HUDEP-2 (cell line): ENCODE data around the gene DOCK3.

Experiments
- DNase-seq, 76 experiments: peaks; one replicate each; lab custom pipeline; 2025; ENCODE audit not compliant: unreplicated experiment in 76 of 76; lab: John Stamatoyannopoulos, UW

Gene DOCK3

DNA sequence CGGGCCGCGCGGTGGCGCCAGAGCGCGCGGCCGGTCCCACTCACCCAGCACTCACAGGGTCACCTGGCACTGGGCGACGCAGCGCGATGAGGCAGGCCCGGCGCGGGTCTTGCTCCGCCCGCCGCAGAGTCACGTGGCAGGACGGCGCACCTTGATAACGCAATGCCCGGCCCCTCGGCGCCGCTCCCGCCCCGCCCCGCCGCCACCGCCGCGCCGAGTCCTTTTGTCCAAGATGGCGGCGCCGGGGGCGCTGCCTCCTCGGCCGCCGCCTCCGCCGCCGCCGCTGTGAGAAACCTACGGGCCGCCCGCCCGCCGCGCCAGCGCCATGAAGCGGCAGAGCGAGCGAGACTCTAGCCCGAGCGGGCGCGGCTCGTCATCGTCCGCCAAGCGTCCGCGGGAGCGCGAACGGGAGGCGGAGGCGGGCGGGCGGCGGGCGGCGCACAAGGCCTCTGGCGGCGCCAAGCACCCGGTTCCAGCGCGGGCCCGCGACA, 716.4 kb downstream of the DOCK3 start, which contains the start of gene RBM15B:
Gene RBM15B (plus strand): TSS at position 211 of the 491 bp plus-strand sequence. CDS start 115 bp downstream, at position 326.
- DNase-seq = peak in 75 of 76 experiments; percentile 30 to 98 (median 93)

DNA sequence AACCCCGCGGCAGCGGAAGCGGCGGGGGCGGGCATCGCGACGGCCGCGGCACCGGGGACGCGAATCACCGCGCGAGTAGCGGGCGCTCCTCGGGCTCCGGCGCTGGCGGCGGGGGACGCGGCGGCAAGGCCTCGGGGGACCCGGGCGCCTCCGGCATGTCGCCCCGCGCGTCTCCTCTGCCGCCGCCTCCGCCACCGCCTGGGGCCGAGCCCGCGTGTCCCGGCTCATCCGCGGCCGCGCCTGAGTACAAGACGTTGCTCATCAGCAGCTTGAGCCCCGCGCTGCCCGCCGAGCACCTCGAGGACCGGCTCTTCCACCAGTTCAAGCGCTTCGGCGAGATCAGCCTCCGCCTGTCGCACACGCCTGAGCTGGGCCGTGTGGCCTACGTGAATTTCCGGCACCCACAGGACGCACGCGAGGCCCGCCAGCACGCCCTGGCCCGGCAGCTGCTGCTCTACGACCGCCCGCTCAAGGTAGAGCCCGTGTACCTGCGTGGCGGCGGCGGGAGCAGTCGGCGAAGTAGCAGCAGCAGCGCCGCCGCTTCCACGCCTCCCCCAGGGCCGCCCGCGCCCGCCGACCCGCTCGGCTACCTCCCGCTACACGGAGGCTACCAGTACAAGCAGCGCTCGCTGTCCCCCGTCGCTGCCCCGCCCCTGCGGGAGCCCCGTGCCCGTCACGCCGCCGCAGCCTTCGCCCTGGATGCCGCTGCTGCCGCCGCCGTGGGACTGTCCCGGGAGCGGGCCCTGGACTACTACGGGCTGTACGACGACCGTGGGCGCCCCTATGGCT, 717.0 kb downstream of the DOCK3 start:
- DNase-seq = peak in 9 of 76 experiments; percentile 4 to 38 (median 19)

DNA sequence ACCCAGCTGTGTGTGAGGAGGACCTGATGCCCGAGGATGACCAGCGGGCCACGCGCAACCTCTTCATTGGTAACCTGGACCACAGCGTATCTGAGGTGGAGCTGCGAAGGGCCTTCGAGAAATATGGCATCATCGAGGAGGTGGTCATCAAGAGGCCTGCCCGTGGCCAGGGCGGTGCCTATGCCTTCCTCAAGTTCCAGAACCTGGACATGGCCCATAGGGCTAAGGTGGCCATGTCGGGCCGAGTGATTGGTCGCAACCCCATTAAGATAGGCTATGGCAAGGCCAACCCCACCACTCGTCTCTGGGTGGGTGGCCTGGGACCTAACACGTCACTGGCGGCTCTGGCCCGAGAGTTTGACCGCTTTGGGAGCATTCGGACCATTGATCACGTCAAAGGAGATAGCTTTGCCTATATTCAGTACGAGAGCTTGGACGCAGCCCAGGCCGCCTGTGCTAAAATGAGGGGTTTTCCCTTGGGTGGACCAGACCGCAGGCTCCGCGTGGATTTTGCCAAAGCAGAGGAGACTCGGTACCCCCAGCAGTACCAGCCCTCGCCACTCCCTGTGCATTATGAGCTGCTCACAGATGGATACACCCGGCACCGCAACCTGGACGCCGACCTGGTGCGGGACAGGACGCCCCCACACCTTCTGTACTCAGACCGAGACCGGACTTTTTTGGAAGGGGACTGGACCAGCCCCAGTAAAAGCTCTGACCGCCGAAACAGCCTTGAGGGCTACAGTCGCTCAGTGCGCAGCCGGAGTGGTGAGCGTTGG, 717.8 kb downstream of the DOCK3 start:
- DNase-seq = no peak

DNA sequence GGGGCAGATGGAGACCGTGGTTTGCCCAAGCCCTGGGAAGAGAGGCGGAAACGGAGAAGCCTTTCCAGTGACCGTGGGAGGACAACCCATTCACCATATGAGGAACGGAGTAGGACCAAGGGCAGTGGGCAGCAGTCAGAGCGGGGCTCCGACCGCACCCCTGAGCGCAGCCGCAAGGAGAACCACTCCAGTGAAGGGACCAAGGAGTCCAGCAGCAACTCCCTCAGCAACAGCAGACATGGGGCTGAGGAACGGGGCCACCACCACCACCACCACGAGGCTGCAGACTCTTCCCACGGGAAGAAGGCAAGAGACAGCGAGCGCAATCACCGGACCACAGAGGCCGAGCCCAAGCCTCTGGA, 718.4 kb downstream of the DOCK3 start:
- DNase-seq = no peak

DNA sequence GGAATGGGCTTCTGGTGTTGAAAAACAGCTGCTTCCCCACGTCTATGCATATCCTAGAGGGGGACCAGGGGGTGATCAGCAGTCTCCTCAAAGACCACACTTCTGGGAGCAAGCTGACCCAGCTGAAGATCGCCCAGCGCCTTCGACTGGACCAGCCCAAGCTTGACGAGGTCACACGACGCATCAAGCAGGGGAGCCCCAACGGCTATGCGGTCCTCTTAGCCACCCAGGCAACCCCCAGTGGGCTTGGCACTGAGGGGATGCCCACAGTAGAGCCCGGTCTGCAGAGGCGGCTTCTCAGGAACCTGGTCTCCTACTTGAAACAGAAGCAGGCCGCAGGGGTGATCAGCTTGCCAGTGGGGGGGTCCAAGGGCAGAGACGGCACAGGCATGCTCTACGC, 718.8 kb downstream of the DOCK3 start:
- no peak for DNase-seq

DNA sequence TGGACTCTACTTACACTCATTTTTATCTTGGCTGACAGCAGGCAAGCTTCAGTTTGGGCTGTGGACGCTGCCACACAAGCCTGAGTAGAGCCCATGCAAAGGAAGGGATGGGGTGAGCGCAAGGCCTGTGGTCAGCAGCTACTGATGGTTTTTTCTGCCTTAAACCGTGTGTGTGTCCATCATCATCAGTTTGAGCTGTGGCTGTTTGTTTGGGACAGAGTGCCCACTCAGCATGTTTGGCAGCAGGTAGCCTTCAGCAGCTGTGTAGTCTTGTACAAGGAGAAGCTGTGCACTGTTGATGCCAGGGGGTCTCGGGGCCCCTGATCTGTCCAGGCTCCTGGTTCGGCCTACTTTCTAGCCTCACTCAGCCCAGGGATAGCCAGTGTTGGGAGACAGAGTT, 719.8 kb downstream of the DOCK3 start:
- no peak for DNase-seq

DNA sequence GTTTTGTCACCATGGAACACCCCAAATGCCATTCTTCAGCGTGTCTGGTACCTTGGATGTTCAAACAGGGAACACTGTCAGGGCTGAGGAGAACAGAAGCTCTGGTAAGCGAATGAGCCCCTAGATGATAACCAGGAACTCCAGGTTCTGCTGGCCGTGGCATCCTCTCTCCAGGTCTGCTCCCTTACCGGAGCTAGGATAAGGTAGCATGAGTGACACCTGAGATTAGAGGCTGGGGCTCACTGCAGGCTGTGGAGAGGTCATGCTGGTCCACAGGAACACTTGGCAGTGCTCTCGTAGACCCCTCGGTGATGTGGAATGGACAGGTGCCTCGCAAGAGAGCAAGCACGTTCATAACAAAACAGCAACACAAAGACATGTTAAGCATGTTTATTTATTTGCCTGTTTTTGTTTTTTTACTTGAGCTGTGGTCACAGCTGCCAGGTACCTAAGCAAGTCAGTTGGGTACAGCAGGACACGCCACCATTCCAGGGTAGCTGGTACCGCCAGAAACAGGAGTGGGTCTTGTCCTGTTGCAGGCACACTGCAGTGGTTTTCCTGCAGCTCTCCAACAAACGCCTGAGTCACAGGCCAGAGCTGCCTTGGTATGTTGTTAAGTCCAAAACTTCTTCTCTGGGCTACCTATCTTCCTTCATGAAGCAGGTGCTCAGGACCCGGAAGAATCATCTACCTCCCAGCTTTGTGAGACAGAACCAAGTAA, 720.9 kb downstream of the DOCK3 start:
- no peak for DNase-seq

DNA sequence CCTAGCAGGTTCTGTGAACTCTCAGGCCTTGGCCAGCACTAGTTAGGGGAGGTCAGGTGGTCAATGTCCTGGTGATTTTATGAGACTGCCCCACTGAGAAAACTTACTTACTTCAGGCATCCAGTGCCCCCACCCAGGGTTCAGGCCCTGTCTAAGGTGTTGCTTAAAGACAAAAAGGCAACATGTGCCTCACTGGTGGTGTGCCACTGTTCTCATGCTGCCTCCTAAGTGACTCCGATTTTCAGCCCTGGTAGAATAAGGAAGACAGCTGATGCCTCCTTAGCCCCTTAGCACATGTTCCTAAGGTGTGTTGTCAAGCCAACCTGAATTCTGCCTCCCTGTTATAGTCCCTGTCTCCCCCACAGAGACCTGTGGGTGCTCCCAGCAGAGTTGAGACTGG, 721.7 kb downstream of the DOCK3 start:
- no peak for DNase-seq

DNA sequence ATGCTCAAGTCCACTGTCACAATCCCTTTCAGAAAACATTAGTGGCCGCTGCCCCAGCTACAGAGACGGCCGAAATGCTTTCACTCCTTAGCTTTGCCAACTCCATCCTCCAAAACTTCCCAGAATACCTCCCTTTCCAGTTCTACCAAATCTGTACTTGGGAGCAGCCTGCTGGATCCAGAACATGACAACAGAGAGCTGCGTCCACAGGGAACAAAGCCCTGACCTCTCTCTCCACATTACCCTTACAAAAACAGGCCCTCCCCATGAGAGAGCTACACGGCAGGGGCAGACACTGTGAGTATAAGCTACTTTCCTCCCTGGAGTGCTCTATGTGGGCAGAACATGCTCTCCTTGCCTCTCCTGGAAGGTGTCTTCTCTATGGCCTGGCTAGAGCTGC, 722.7 kb downstream of the DOCK3 start:
- DNase-seq = no peak

DNA sequence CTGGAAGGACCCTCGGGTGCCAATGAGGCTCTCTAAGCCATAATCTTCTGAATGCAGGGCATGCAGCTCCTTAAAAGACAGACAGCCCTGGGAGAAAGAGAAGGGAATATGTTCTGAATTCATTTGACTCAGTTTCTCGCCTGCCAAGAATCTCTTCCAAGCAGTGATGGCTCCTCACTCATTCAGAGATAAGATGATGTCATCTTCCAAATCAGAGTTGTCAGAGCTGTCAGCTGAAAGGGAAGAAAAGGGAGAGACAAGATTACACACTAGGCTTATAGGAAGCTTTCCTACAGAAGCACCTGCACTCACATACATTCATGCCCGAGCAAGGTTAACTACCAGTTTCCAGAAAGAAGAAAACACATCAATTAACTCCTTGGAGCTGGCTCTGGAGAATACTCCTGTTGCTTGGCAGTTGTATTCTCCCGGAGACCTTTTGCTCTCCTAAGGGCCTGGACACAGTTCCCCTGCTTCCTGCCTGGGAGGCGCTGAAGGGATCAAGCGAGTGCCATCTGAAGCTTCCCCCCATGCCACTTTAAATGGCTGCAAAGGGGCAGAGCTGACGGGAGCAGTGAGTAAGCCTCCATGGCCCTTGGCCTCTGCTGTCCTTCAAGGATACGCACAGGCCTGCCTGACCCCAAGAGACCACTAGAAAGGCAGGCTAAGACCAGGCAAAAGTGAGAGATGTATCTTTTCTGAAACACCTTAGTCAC, 724.0 kb downstream of the DOCK3 start:
- DNase-seq = no peak

DNA sequence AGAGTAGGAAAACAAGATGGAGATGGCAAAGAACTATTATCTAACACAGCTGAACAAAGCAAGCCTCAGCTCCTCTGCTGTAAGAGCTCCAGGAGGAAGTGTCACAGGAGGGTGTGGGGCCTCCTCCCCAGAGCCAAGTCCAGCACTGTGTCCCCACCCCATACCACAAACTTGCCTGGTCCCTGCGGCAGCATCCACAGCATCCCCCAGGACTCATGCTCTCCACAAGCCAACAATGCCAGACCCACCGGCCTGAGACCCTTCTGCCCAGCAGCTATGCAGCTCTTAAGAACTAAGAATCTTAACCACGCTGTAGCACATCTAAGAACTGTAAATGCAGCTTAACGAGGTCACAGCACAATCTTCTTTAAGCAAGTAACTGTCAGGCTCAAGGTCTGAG, 725.4 kb downstream of the DOCK3 start:
- DNase-seq = peak in 1 of 76 experiments; percentile 12

DNA sequence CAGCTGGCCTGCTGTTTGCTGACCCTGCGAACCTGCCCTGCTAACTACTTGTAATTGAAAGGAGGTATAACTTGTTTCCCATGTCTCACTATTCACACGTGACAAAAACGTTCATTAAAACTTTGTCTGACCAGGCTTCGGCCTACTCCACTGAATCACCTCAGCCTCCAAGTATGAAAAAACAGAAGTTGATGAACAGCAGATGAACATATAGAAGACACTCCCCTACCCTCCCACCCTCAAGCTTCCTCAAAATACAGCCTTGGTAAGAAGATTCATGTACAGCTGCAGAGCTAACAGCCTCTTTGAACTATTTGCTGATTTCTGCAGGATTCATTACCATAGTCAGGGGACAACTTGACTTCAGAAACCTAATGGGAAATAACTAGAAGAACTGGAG, 727.0 kb downstream of the DOCK3 start:
- no peak for DNase-seq

DNA sequence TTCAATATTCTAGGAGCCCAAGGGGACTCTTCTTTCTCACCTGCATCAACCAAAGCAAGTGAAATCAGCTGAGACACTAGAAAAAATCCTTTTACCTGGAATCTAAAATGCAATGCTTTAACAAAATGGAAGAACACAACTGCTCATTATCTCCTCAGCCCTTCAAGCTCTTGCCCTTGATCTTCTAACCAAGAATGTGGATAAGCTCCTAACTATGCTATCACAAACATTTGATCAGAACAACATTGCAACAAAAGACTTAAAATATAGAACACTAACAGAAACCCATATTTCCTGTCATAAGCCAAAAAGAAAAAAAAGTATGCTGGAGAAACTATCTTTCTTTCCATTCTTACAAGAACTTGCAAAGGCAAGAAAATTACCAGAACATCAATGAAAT, 728.9 kb downstream of the DOCK3 start:
- DNase-seq = no peak

DNA sequence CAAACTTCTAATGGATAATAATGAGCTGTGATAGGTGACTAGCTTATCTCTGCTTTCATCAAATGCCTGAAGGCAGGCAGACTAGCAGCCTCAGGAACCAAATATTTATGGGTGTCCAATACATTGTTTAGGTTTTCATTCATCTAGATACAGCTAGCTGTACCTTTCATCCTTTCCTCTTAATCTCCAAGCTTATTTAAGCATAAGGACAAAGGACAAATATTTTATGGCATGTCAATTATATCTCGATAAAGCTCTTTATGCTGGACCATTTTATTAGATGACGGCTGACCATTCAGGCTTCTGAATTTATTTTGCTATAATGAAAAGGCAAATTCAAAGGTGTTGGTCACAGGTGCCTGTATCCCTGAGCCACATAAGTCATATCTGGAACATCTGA, 733.3 kb downstream of the DOCK3 start:
- no peak for DNase-seq

DNA sequence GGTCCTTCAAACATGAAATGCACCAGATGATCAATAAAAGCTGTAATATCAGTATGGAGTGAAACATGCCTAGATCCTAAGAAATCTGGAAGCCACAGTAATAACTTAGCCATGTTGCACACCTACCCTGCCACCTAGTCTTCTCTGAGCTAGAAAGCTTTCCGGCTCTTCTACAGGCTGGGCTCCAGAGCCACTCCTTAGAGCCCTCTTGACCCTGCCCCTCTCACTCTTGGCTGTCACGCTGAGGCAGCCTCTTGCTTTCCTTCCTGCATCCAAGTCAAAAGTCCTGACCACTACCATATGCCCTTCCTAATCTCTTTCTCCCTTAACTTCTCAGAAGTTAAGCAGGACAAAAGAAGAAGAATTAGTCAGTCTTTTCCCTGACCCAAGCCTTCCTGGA, 734.1 kb downstream of the DOCK3 start:
- no peak for DNase-seq

DNA sequence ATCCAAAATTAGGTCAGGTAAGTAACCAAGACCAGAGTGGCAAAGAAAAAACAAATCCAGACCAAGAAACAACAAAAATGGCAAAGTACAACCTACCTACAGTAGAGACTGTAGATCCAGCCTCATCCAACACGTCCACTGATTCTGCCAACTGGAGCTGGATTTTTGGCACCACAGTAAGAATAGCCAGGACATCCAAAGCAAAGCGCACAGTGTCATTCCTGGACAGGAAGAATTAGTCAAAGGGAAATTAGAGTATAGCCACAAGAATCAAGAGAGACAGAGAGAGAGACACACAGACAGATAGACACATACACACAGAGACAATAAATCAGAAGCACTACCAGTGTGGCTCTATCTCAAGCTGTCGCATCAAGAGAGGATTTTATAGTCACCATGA, 747.5 kb downstream of the DOCK3 start:
- no peak for DNase-seq

DNA sequence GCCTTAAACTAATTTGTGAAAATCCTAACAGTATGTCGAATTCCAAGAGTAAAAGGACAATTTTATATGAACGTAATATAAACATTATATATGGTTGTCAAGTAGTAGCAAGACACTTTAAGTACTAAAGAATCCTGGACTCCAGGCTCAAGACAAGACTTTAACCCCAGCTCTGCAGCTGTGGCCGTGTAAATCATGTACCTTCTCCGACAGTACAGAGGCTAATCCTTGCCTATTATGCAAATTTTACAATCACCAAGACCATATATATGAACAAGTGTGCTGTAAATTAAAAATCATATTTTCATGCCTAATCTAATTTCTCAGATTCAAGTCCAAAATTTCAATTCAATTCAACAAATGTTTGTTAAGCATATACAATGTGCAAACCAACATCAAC, 752.2 kb downstream of the DOCK3 start:
- no peak for DNase-seq

DNA sequence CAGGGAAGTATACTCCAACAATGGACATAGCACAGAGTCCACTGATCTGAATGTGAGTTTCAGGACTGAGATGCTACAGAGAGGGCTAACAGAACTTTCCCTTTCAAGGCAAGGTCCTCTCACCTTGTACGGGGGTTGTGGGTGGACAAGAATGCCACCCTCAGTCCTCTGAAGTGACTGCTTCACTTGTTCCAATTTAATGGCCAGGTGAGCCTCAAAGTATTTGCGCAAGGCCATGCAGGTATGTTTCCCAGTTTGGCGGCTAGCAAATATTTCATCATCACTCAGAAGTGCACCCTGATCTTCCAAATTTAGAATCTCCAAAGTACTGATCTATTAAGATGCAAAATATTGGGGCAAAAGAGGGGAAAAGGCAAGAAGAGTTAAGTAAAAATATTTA, 754.4 kb downstream of the DOCK3 start:
- DNase-seq = no peak
